Skeletal muscle tissue (tissue), 4 donors: ENCODE results near the gene YKT6. TPM values are rescaled to one million over a fixed set of nuclear protein-coding genes. Genes with fewer than 3 reads are reported as not detected.
A peak's percentile ranks its signal among the peaks of the same experiment; 100 is the strongest.

Experiments used
- H3K27ac ChIP-seq: one replicate; pipeline ENCODE4 v1.7.0; 2013; ENCODE audit warnings: mild to moderate bottlenecking, low read depth, low read length, inconsistent platforms
- H3K27me3 ChIP-seq, 3 donors: one replicate each; pipeline ENCODE4 v1.7.0; 2013; ENCODE audit warnings: low read length in 3 of 3; ENCODE audit not compliant: control insufficient read depth in 3 of 3, insufficient read depth in 3 of 3
- H3K36me3 ChIP-seq, 3 donors: one replicate each; pipeline ENCODE4 v1.7.0; 2013; ENCODE audit warnings: low read length in 3 of 3; ENCODE audit not compliant: control insufficient read depth in 3 of 3, insufficient read depth in 3 of 3
- H3K4me1 ChIP-seq, 3 donors: one replicate each; pipeline ENCODE4 v1.7.0; 2013; ENCODE audit warnings: low read length in 3 of 3, mild to moderate bottlenecking in 3 of 3; ENCODE audit not compliant: control insufficient read depth in 3 of 3, insufficient read depth in 3 of 3
- H3K4me3 ChIP-seq, 3 donors: one replicate each; pipeline ENCODE4 v1.7.0; 2013; ENCODE audit warnings: low read length in 3 of 3
- H3K9ac ChIP-seq, 3 donors: one replicate each; pipeline ENCODE4 v1.7.0; 2013; ENCODE audit warnings: low read length in 3 of 3, mild to moderate bottlenecking in 3 of 3, moderate library complexity in 2 of 3, low read depth in 1 of 3
- H3K9me3 ChIP-seq, 3 donors: one replicate each; pipeline ENCODE4 v1.7.0; 2013; ENCODE audit warnings: low read length in 3 of 3; ENCODE audit not compliant: control insufficient read depth in 3 of 3
- total RNA-seq: library from RNA; depleted of rRNA; stranded (reverse); fragments of >200 nt; gene quantifications from one replicate; pipeline ENCODE4 v1.2.3, GENCODE V29; 2014
- donor health status: Osteomylitis.

Gene YKT6
- total RNA-seq, 1 donor from 2014 or later = 40.7 TPM

DNA sequence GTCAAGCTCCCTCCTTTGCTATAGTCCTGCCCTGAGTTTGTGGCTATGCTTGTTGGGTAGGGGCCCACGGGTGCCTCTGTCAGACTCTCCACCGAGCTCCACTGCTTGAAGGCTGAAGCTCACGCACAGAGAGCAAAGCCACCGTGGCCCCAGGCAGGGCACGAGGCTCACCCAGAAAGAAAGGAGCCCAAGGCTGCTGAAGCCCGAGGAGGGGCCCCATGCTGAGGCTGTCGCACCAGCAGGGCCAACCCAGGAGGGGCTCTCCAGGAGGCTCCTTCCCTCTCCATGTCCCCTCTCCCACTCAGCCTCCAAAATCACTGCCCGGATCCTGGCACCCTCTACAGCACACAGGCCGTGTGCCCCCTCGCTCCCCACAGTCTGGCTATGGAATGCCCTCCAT, 50.5 kb downstream of the YKT6 start:
- Histone ChIP-seq H3K9me3 (no peaks in the 10 kb centered on the region), H3K9ac (no peak overlapping the region), H3K4me1 (peaks cover 14 to 19% (median 15%) of the 10 kb centered on the region in 3 donors), H3K27ac (no peak overlapping the region), H3K27me3 (no peaks in the 10 kb centered on the region), H3K36me3 (peaks cover 0 to 21% (median 9%) of the 10 kb centered on the region in 3 donors), H3K4me3 (no peak overlapping the region)

DNA sequence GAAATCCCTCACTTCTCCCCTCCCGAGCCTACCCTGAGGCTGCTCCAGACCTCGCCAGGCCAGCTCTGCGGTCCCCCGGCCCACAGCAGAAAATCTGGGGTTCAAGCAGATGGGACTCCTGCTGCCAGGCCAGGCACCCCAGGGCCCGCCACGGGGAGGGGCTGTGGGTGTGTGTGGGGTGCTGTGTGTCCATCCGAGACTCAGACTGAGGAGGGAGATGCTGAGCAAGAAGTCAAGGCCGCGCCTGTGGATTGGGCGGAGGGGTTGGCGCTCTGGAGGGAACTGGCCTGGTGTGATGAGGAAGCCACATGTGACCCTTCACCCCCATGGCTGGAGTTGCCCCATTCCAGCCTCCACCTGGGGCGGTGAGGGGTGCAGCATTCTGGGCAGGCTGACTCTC, 51.1 kb downstream of the YKT6 start:
- H3K4me3 ChIP-seq = no peak overlapping the region
- no peaks in the 10 kb centered on the region for H3K9me3 ChIP-seq
- no peak overlapping the region for H3K27ac ChIP-seq
- H3K27me3 ChIP-seq = no peaks in the 10 kb centered on the region
- peaks cover 0 to 14% (median 3%) of the 10 kb centered on the region in 3 donors for H3K36me3 ChIP-seq
- peak overlapping the region in 1 of 3 donors; percentile 33 for H3K9ac ChIP-seq
- peaks cover 20 to 25% (median 21%) of the 10 kb centered on the region in 3 donors for H3K4me1 ChIP-seq

- Histone ChIP-seq H3K4me3 (peak overlapping the region in 2 of 3 donors; percentile 2 to 35), H3K4me1 (peaks cover 57 to 66% (median 66%) of the 10 kb centered on the region in 3 donors), H3K27ac (peak overlapping the region; percentile 98), H3K9me3 (no peaks in the 10 kb centered on the region), H3K27me3 (no peaks in the 10 kb centered on the region), H3K36me3 (peaks cover 0 to 14% (median 0%) of the 10 kb centered on the region in 3 donors), H3K9ac (peak overlapping the region; percentile 71 to 83 (median 74))
Measured at GRCh38 chr7:44256459-44256858, 55.7 kb downstream of the YKT6 start.

DNA sequence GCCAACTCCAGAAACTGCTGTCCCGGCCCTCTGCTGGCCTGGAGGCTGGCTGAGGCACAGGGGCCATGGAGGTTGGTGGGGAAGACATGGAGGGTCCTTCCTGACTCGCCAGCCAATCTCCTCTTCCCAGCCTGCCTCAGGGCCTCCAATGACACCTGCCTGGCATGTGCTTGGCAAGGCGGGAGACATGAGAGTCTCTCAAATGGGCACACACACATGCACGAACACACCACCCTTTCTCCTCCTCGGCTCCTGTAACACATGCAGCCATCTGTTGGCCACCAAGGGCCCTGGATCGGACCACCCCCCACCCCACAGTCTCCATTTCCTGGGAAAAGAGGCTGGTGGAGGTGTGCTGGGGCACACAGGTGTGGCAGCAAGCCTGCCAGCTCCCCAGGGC, 56.4 kb downstream of the YKT6 start:
- no peaks in the 10 kb centered on the region for H3K9me3 ChIP-seq
- peak overlapping the region; percentile 71 to 83 (median 74) for H3K9ac ChIP-seq
- H3K36me3 ChIP-seq = peaks cover 0 to 10% (median 0%) of the 10 kb centered on the region in 3 donors
- H3K4me3 ChIP-seq = peak overlapping the region in 2 of 3 donors; percentile 49 to 52
- peak overlapping the region; percentile 98 for H3K27ac ChIP-seq
- H3K4me1 ChIP-seq = peaks cover 57 to 72% (median 71%) of the 10 kb centered on the region in 3 donors
- no peaks in the 10 kb centered on the region for H3K27me3 ChIP-seq

DNA sequence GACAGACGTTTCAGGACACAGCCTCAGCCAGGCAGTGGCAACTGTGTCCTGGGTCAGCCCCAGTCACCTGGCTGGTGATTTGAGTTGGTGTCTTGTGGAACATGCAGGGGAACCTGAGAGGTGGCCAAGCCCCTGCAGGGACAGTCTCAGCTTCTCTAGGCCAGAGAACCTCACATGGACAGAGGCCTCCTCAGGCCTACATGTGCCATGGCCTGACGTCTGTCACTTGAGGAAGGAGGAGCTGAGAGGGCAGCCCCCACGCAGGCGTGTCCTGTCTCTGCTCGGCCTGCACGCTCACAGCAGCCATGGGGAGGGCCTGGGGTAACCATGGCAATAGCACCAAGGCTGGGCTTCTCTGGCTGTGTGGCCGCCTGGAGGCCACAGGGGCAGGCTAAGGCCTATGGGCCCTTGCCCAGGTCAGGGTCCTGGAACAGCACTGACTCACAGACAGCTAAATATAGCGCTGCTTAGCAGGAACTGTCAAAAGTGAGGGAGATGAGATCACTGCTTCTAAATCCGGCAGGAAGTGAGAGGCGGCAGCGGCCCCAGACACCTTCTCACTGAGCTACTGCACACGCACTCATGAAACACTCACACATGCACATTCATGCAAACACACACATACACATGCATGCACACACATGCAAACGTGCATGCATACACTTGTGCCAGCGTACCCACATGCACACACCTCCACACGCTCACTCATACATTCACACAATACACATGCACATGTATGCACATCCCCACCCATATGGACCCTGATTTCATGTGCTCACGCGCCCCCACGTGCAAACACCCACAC, 57.0 kb downstream of the YKT6 start:
- Histone ChIP-seq H3K4me3 (peak overlapping the region; percentile 52 to 66 (median 54)), H3K9me3 (no peaks in the 10 kb centered on the region), H3K9ac (peak overlapping the region; percentile 71 to 83 (median 74)), H3K4me1 (peaks cover 57 to 78% (median 75%) of the 10 kb centered on the region in 3 donors), H3K27ac (peak overlapping the region; percentile 98), H3K36me3 (peaks cover 0 to 9% (median 0%) of the 10 kb centered on the region in 3 donors), H3K27me3 (no peaks in the 10 kb centered on the region)

DNA sequence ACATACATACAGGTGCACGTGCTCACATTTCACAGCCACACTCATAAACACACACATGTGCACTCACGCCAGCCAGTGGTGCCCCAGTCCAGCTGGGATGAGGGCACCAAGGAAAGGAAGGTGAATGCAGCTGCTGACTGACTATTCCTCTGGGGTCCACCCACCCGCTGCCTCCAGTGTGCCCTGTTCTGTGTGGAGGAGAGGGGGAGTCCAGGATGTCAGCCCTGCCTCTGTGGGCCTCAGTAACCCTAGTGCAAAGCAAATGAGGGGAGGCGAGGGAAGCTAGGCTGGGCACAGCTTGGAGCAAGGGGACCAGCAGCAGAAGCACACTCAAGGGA, 57.6 kb downstream of the YKT6 start:
- peak overlapping the region; percentile 98 for H3K27ac ChIP-seq
- H3K27me3 ChIP-seq = no peaks in the 10 kb centered on the region

GRCh38 chr7:44258865-44259546, 58.2 kb downstream of the YKT6 start:
- peaks cover 0 to 7% (median 0%) of the 10 kb centered on the region in 3 donors for H3K36me3 ChIP-seq
- H3K9ac ChIP-seq = peak overlapping the region; percentile 71 to 83 (median 74)
- H3K4me1 ChIP-seq = peaks cover 59 to 87% (median 84%) of the 10 kb centered on the region in 3 donors
- H3K27me3 ChIP-seq = peaks cover 0 to 2% (median 0%) of the 10 kb centered on the region in 3 donors
- H3K27ac ChIP-seq = peak overlapping the region; percentile 98
- peak overlapping the region in 2 of 3 donors; percentile 52 to 66 for H3K4me3 ChIP-seq
- no peaks in the 10 kb centered on the region for H3K9me3 ChIP-seq

More for the DNA sequence above, 57.6 kb downstream of the YKT6 start:
- peak overlapping the region in 2 of 3 donors; percentile 52 to 66 for H3K4me3 ChIP-seq
- no peaks in the 10 kb centered on the region for H3K9me3 ChIP-seq
- H3K4me1 ChIP-seq = peaks cover 57 to 81% (median 79%) of the 10 kb centered on the region in 3 donors
- peak overlapping the region; percentile 71 to 83 (median 74) for H3K9ac ChIP-seq
- H3K36me3 ChIP-seq = peaks cover 0 to 8% (median 0%) of the 10 kb centered on the region in 3 donors

DNA sequence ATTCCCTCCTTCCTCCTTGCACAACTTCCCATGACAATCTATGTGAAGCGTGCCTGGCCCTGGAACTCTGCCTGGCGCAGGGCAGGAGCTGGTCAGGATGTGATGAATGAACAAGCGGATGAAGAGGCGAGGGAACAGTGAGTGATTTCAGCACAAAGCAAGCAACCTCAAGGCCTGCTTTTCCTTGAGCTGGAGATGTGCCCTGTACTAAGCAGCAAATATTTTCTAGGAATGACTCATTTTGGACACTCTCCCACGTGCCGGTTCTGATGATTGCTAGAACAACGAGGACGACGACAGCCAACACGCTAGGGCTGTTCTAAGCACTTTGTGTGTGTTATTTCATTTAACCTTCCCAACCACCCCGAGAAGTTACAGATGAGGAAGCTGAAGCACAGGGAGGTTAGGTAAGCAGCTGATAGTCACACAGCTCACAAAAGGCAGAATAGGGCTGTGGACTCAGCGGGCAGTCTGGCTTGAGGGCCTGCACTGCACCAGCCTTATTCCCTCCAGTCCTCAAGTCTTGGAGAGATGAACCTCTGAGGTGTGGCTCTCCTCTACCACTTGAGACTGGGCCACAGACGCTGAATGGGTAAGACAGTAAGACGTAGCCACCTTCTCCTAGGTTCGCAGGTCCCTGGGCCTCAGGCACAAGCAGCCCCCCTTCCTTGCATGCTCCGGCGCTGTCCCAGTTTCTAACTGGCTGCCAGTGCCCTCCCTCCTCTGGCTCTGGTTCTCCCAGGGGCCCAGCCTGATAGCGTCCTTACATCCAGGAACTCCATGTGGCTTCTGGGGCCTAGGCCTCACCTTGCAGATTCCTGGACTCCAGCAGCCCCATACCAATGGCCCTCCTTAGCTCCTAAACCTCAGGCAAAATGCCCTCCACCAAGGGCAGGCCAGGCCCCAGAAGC, 59.0 kb downstream of the YKT6 start:
- Histone ChIP-seq H3K36me3 (peaks cover 0 to 2% (median 0%) of the 10 kb centered on the region in 3 donors), H3K9me3 (no peaks in the 10 kb centered on the region), H3K4me1 (peaks cover 67 to 95% (median 91%) of the 10 kb centered on the region in 3 donors), H3K4me3 (peak overlapping the region in 1 of 3 donors; percentile 35), H3K9ac (peak overlapping the region; percentile 43 to 83 (median 71)), H3K27ac (peak overlapping the region; percentile 98), H3K27me3 (peaks cover 0 to 6% (median 2%) of the 10 kb centered on the region in 3 donors)

DNA sequence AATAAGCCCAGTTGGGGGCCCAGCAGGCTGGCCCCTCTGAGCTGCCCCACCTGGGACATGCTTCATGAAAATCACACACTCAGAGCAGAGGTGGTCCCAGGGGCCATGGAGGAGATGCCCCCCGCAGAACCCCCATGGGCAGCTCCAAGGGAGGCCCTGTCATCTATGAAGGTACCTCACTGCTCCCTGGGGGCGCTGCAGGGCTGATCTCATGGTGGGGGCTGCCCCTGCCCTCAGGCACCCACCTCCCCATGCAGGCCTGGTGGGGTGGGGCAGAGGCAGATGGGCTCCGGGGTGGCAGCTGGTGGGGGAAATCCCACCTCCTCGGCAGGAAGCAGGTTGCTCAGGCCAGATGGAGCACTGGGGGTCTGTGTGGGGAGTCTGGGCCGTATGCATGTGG, 60.5 kb downstream of the YKT6 start:
- Histone ChIP-seq H3K4me3 (no peak overlapping the region), H3K4me1 (peaks cover 71 to 94% (median 90%) of the 10 kb centered on the region in 3 donors), H3K9ac (peak overlapping the region in 2 of 3 donors; percentile 20 to 45), H3K9me3 (no peaks in the 10 kb centered on the region), H3K36me3 (no peaks in the 10 kb centered on the region), H3K27ac (peak overlapping the region; percentile 98), H3K27me3 (peaks cover 0 to 6% (median 5%) of the 10 kb centered on the region in 3 donors)
